ENCODE results near the gene CTAG2. TPM values are rescaled to one million over a fixed set of nuclear protein-coding genes. Genes with fewer than 3 reads are reported as not detected.
"Not testable (repeated sequence)": the region's sequence is repeated elsewhere in the genome, so short reads cannot be mapped to it uniquely, and the experiment has no call there.

The CTAG2 gene
- polyA plus RNA-seq, 1 donor from 2014 or later, result not detected

GRCh38 chrX:154608823-154609222 lies 44.6 kb downstream of the CTAG2 start:
- H4K20me1 ChIP-seq (ENCODE audit: insufficient read depth); H3K9me3 ChIP-seq (ENCODE audit: low read length); H3F3A ChIP-seq (ENCODE audit: insufficient read depth, low read length, poor library complexity, severe bottlenecking); H3K79me2 ChIP-seq (replicated peaks; ENCODE audit: insufficient read depth, low read length); H3K4me2 ChIP-seq (ENCODE audit: low read length); H3K27me3 ChIP-seq (ENCODE audit: insufficient read depth, low read depth, low read length); H3K4me3 ChIP-seq (ENCODE audit: low read length); H2AFZ ChIP-seq (ENCODE audit: low read depth, low read length); H3K9ac ChIP-seq (ENCODE audit: low read length); H3K27ac ChIP-seq (ENCODE audit: low read length); H3K9me2 ChIP-seq (ENCODE audit: insufficient read depth, low read length); H3K36me3 ChIP-seq (ENCODE audit: insufficient read depth, low read length): not testable (repeated sequence)

GRCh38 chrX:154607976-154608375 lies 45.4 kb downstream of the CTAG2 start:
- not testable (repeated sequence) for H2AFZ ChIP-seq (ENCODE audit: low read depth, low read length); H3K36me3 ChIP-seq (ENCODE audit: insufficient read depth, low read length); H3K9me3 ChIP-seq (ENCODE audit: low read length); H3K27ac ChIP-seq (ENCODE audit: low read length); H4K20me1 ChIP-seq (ENCODE audit: insufficient read depth); H3K4me2 ChIP-seq (ENCODE audit: low read length); H3K9me2 ChIP-seq (ENCODE audit: insufficient read depth, low read length); H3K9ac ChIP-seq (ENCODE audit: low read length); H3K27me3 ChIP-seq (ENCODE audit: insufficient read depth, low read depth, low read length); H3F3A ChIP-seq (ENCODE audit: insufficient read depth, low read length, poor library complexity, severe bottlenecking); H3K79me2 ChIP-seq (replicated peaks; ENCODE audit: insufficient read depth, low read length); H3K4me3 ChIP-seq (ENCODE audit: low read length)

- H4K20me1 ChIP-seq (ENCODE audit: insufficient read depth), result no peaks in the 10 kb centered on the region
- H3F3A ChIP-seq (ENCODE audit: insufficient read depth, low read length, poor library complexity, severe bottlenecking), result no peaks in the 10 kb centered on the region
- H3K36me3 ChIP-seq (ENCODE audit: insufficient read depth, low read length), result no peaks in the 10 kb centered on the region
- H3K4me2 ChIP-seq (ENCODE audit: low read length), result no peak overlapping the region
- no peaks in the 10 kb centered on the region for H3K79me2 ChIP-seq (replicated peaks; ENCODE audit: insufficient read depth, low read length)
- TF ChIP-seq REST (IDR thresholded peaks at IDR 0.05; ENCODE audit: borderline replicate concordance) (no peak), TAF1 (IDR thresholded peaks at IDR 0.05; ENCODE audit: low read depth) (no peak), EP300 (conservative IDR thresholded peaks at IDR 0.05; ENCODE audit: poor library complexity, severe bottlenecking) (no peak), SMC3 (conservative IDR thresholded peaks at IDR 0.05; ENCODE audit: poor library complexity) (no peak), MXI1 (conservative IDR thresholded peaks at IDR 0.05; ENCODE audit: poor library complexity, severe bottlenecking) (no peak), EZH2 (IDR thresholded peaks at IDR 0.05; ENCODE audit: borderline replicate concordance, insufficient read depth, low read length, poor library complexity, severe bottlenecking) (no peak), CTCF (IDR thresholded peaks at IDR 0.05; ENCODE audit: poor library complexity, severe bottlenecking) (no peak), RAD21 (conservative IDR thresholded peaks at IDR 0.05) (no peak), POLR2AphosphoS5 (IDR thresholded peaks at IDR 0.05) (no peak)
- no peak overlapping the region for H3K27ac ChIP-seq (ENCODE audit: low read length)
- H3K9me3 ChIP-seq (ENCODE audit: low read length), result no peaks in the 10 kb centered on the region
- H3K4me3 ChIP-seq (ENCODE audit: low read length), result no peak overlapping the region
- H3K27me3 ChIP-seq (ENCODE audit: insufficient read depth, low read depth, low read length), result no peaks in the 10 kb centered on the region
- no peak overlapping the region for H3K9ac ChIP-seq (ENCODE audit: low read length)
- no peaks in the 10 kb centered on the region for H3K9me2 ChIP-seq (ENCODE audit: insufficient read depth, low read length)
- no peak overlapping the region for H2AFZ ChIP-seq (ENCODE audit: low read depth, low read length)
Measured at GRCh38 chrX:154607370-154607769, 46.0 kb downstream of the CTAG2 start.
